SHP77 treated with DMSO at 0.1 percent for 48 hours (cell line): ENCODE results near the gene TMEM163.
"Not testable (repeated sequence)": the region's sequence is repeated elsewhere in the genome, so short reads cannot be mapped to it uniquely, and the experiment has no call there.

Experiments
- DNase-seq: peaks from one replicate; lab custom pipeline; 2025; lab: John Stamatoyannopoulos, UW

The TMEM163 gene

GRCh38 chr2:134665727-134666506 is 52.9 kb downstream of the TMEM163 start:
- no peak for DNase-seq

- DNase-seq: no peak
Measured at GRCh38 chr2:134663451-134664450, 55.0 kb downstream of the TMEM163 start.

- DNase-seq: no peak
Measured at GRCh38 chr2:134662751-134663150, 56.0 kb downstream of the TMEM163 start.

- no peak for DNase-seq
Measured at GRCh38 chr2:134660626-134661402, 58.0 kb downstream of the TMEM163 start.

GRCh38 chr2:134659724-134660123 is 59.1 kb downstream of the TMEM163 start:
- DNase-seq: no peak

- no peak for DNase-seq
Measured at GRCh38 chr2:134657650-134658250, 61.0 kb downstream of the TMEM163 start.

GRCh38 chr2:134656391-134656790 is 62.4 kb downstream of the TMEM163 start:
- DNase-seq: not testable (repeated sequence)

GRCh38 chr2:134648586-134648985 is 70.2 kb downstream of the TMEM163 start:
- DNase-seq: no peak

GRCh38 chr2:134647607-134648256 is 71.1 kb downstream of the TMEM163 start:
- no peak for DNase-seq

GRCh38 chr2:134642938-134643337 is 75.9 kb downstream of the TMEM163 start:
- no peak for DNase-seq

- DNase-seq: no peak
Measured at GRCh38 chr2:134640494-134640893, 78.3 kb downstream of the TMEM163 start.

GRCh38 chr2:134639265-134639664 is 79.5 kb downstream of the TMEM163 start:
- no peak for DNase-seq

- DNase-seq: no peak
Measured at GRCh38 chr2:134636714-134637113, 82.1 kb downstream of the TMEM163 start.

- DNase-seq: no peak
Measured at GRCh38 chr2:134634054-134634753, 84.6 kb downstream of the TMEM163 start.

- no peak for DNase-seq
Measured at GRCh38 chr2:134630504-134631159, 88.2 kb downstream of the TMEM163 start.

GRCh38 chr2:134628453-134628852 is 90.3 kb downstream of the TMEM163 start:
- peak; percentile 79 for DNase-seq

GRCh38 chr2:134626781-134627180 is 92.0 kb downstream of the TMEM163 start:
- no peak for DNase-seq

GRCh38 chr2:134625311-134625710 is 93.5 kb downstream of the TMEM163 start:
- DNase-seq: no peak

GRCh38 chr2:134623796-134624195 is 95.0 kb downstream of the TMEM163 start:
- no peak for DNase-seq

- no peak for DNase-seq
Measured at GRCh38 chr2:134623046-134623445, 95.8 kb downstream of the TMEM163 start.
